OCI-LY7 (cell line): ENCODE results near the gene MAB21L2. TPM values are rescaled to one million over a fixed set of nuclear protein-coding genes. Genes with fewer than 3 reads are reported as not detected.

Experiments used
- BruUV-seq: library from RNA; stranded (reverse); fragments of 400-500 nt; replicated peaks from 2 replicates; lab custom pipeline; 2021; lab: Mats Ljungman, UMichigan
- CTCF ChIA-PET: fragments of 300-600 bp; sonication (Branson Sonifier 250); formaldehyde crosslinking; loops from one replicate; lab custom pipeline; 2022; ENCODE audit warnings: antibody characterized with exemption; ENCODE audit not compliant: unreplicated experiment; lab: Charles Lee
- POLR2A ChIA-PET: fragments of 300-600 bp; sonication (Branson Sonifier 250); formaldehyde crosslinking; loops from one replicate; lab custom pipeline; 2022; ENCODE audit warnings: antibody characterized with exemption; lab: Charles Lee
- DNase-seq: peaks from one replicate; pipeline ENCODE4 v3.0.0-alpha.2; 2015; ENCODE audit warnings: low spot score
- H2AFZ ChIP-seq: fragments of 200-600 bp; sonication (generic), shearing (Covaris generic); 2 replicates; pipeline ENCODE4 v1.6.1; 2014; ENCODE audit warnings: mild to moderate bottlenecking, antibody characterized with exemption, low read length, moderate library complexity
- H3K27ac ChIP-seq: fragments of 200-600 bp; sonication (generic); 2 replicates; pipeline ENCODE4 v1.5.1; 2014; ENCODE audit warnings: mixed run types, low read depth, mild to moderate bottlenecking, moderate library complexity, low read length, inconsistent platforms; ENCODE audit not compliant: poor library complexity, severe bottlenecking
- H3K36me3 ChIP-seq: fragments of 200-600 bp; sonication (generic); 2 replicates; pipeline ENCODE4 v1.6.1; 2014; ENCODE audit warnings: mild to moderate bottlenecking, antibody characterized with exemption, low read length, moderate library complexity, mixed read lengths; ENCODE audit not compliant: insufficient read depth
- H3K4me1 ChIP-seq: fragments of 200-600 bp; sonication (generic); 2 replicates; pipeline ENCODE4 v1.5.1; 2014; ENCODE audit warnings: mild to moderate bottlenecking, low read length; ENCODE audit not compliant: insufficient read depth, poor library complexity, severe bottlenecking
- H3K4me2 ChIP-seq: fragments of 200-600 bp; sonication (generic); 2 replicates; pipeline ENCODE4 v1.6.1; 2014; ENCODE audit warnings: mild to moderate bottlenecking, low read length
- H3K4me3 ChIP-seq: fragments of 200-600 bp; sonication (generic); 2 replicates; pipeline ENCODE4 v1.5.1; 2014; ENCODE audit warnings: mild to moderate bottlenecking, low read depth, low read length; ENCODE audit not compliant: poor library complexity, severe bottlenecking
- H3K79me2 ChIP-seq: fragments of 200-600 bp; sonication (generic); 2 replicates; pipeline ENCODE4 v1.6.1; 2016; ENCODE audit warnings: low read depth, mild to moderate bottlenecking, low read length, moderate library complexity, mixed read lengths; ENCODE audit not compliant: insufficient read depth
- H3K9me2 ChIP-seq: fragments of 200-600 bp; sonication (generic); 2 replicates; pipeline ENCODE4 v1.6.1; 2016; ENCODE audit warnings: mild to moderate bottlenecking, low read length, mixed read lengths; ENCODE audit not compliant: insufficient read depth
- H3K9me3 ChIP-seq: fragments of 200-600 bp; sonication (generic); 2 replicates; pipeline ENCODE4 v1.6.1; 2014; ENCODE audit warnings: mild to moderate bottlenecking, mixed run types, low read length, mixed read lengths
- H4K20me1 ChIP-seq: fragments of 200-600 bp; sonication (generic); 2 replicates; pipeline ENCODE4 v1.6.1; 2014; ENCODE audit warnings: mild to moderate bottlenecking, antibody characterized with exemption, low read length, moderate library complexity, mixed read lengths; ENCODE audit not compliant: insufficient read depth
- EZH2phosphoT487 ChIP-seq: fragments of 200-600 bp; sonication (generic); IDR thresholded peaks from 2 replicates; pipeline ENCODE4 v1.6.1; 2018; ENCODE audit warnings: low read depth, borderline replicate concordance, mild to moderate bottlenecking, mixed run types, antibody characterized with exemption, low read length, moderate library complexity, mixed read lengths
- intact Hi-C: fragments of 100-400 bp; cut with micrococcal nuclease; formaldehyde crosslinking; loops from one replicate; pipeline ENCODE4 v1.10.0; 2022; ENCODE audit not compliant: unreplicated experiment
- total RNA-seq, 2 experiments: library from RNA; depleted of rRNA in 1 of 2; stranded (reverse); fragments of >200 nt in 1 of 2; shearing (Covaris generic) in 1 of 2; gene quantifications; 2 replicates each; pipeline ENCODE4 v1.2.3, GENCODE V29; 2014 to 2022
- TF ChIP-seq, protein P1 (sequence below): fragments of 200-600 bp; sonication (generic); conservative IDR thresholded peaks from 2 replicates; pipeline ENCODE4 v1.5.1; 2014; ENCODE audit warnings: mild to moderate bottlenecking, antibody characterized with exemption, low read length, moderate library complexity, mixed read lengths

The MAB21L2 gene
- total RNA-seq, 2 experiments from 2014 or later: not detected

DNA sequence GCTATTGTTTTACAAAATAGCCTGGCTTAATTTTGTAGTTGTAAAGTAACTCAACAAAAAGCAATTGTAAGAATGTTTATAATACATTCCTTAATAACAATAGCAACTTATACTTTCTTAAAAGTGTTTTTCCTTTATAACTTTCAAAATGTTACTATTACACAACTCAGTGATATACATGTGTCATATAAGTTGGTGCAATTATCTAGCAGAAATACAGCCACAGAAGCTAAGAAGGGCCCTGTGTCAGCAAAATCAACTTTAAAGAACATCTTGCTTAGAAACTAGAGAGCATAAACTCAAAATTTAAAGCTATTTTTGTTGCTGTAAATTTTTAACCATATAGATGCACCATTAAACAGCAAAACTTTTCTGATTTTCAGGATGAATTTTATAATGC lies 41.4 kb upstream of the MAB21L2 start:
- CTCF ChIA-PET: no interaction called here
- no peak for DNase-seq
- BruUV-seq: no TSS peak
- H4K20me1 ChIP-seq: no peaks in the 10 kb centered on the region
- H3K36me3 ChIP-seq: no peaks in the 10 kb centered on the region
- no peak overlapping the region for H3K4me2 ChIP-seq
- H3K27ac ChIP-seq: no peak overlapping the region
- H2AFZ ChIP-seq: no peak overlapping the region
- no peak for TF ChIP-seq EZH2phosphoT487
- TF ChIP-seq, protein P1, sequence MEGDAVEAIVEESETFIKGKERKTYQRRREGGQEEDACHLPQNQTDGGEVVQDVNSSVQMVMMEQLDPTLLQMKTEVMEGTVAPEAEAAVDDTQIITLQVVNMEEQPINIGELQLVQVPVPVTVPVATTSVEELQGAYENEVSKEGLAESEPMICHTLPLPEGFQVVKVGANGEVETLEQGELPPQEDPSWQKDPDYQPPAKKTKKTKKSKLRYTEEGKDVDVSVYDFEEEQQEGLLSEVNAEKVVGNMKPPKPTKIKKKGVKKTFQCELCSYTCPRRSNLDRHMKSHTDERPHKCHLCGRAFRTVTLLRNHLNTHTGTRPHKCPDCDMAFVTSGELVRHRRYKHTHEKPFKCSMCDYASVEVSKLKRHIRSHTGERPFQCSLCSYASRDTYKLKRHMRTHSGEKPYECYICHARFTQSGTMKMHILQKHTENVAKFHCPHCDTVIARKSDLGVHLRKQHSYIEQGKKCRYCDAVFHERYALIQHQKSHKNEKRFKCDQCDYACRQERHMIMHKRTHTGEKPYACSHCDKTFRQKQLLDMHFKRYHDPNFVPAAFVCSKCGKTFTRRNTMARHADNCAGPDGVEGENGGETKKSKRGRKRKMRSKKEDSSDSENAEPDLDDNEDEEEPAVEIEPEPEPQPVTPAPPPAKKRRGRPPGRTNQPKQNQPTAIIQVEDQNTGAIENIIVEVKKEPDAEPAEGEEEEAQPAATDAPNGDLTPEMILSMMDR: no peak
- H3K9me3 ChIP-seq: no peaks in the 10 kb centered on the region
- intact Hi-C loops: no loop called here
- no peaks in the 10 kb centered on the region for H3K9me2 ChIP-seq
- H3K4me1 ChIP-seq: no peaks in the 10 kb centered on the region
- no peaks in the 10 kb centered on the region for H3K79me2 ChIP-seq
- POLR2A ChIA-PET: interaction anchor here (0.8 kb wide), 1 partner anchor 277 kb away, joined by 3 read pairs; no protein-coding TSS in a partner anchor
- no peak overlapping the region for H3K4me3 ChIP-seq

DNA sequence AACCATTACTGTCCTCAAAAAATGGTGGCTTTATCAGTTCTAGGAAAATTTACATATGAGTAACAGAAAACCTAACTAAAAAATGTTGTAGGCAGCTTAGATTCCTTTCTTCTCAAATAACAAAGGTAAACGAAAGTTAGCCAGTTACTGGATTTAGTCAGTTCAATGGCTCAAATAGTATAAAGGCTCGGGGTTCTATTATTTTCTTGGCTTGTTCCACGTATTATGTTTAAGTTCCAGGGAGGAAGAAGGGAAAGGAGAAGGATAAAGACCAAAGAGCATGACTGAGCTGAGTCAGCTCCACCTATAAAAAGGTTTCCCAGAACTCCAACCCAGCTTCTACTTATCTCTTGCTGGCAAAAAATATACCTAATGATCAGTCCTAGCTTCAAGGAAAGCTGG lies 41.0 kb upstream of the MAB21L2 start:
- CTCF ChIA-PET: no interaction called here
- no peak overlapping the region for H3K27ac ChIP-seq
- no peak for TF ChIP-seq EZH2phosphoT487
- TF ChIP-seq, protein P1: no peak
- no peaks in the 10 kb centered on the region for H3K79me2 ChIP-seq
- intact Hi-C loops: no loop called here
- H3K4me2 ChIP-seq: no peak overlapping the region
- no peaks in the 10 kb centered on the region for H3K9me2 ChIP-seq
- H4K20me1 ChIP-seq: no peaks in the 10 kb centered on the region
- no peak for DNase-seq
- BruUV-seq: no TSS peak
- no peak overlapping the region for H2AFZ ChIP-seq
- no peaks in the 10 kb centered on the region for H3K36me3 ChIP-seq
- H3K4me1 ChIP-seq: no peaks in the 10 kb centered on the region
- no peaks in the 10 kb centered on the region for H3K9me3 ChIP-seq
- POLR2A ChIA-PET: interaction anchor here (0.8 kb wide), 1 partner anchor 276 kb away, joined by 3 read pairs; no protein-coding TSS in a partner anchor
- H3K4me3 ChIP-seq: no peak overlapping the region

DNA sequence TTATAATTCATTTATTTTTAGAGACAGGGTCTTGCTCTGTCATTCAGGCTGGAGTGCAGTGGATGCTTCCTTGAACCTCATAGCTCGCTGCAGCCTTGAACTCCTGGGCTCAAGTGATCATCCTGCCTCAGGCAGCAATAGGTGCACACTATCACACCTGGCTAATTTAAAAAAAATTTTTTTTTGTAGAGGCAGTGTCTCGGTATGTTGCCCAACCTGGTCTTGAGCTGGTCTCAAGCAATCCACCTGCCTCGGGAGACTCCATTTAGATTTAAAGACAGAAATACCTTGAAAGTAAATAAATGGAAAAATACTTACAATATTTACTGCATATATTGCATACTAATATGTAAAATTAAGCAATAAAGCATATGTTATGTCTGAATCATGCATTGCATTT lies 40.3 kb upstream of the MAB21L2 start:
- Histone ChIP-seq H4K20me1 (no peaks in the 10 kb centered on the region), H3K9me3 (no peaks in the 10 kb centered on the region), H3K36me3 (no peaks in the 10 kb centered on the region), H3K4me3 (no peak overlapping the region), H2AFZ (no peak overlapping the region), H3K79me2 (no peaks in the 10 kb centered on the region), H3K9me2 (no peaks in the 10 kb centered on the region), H3K4me1 (no peaks in the 10 kb centered on the region), H3K4me2 (no peak overlapping the region), H3K27ac (no peak overlapping the region)
- CTCF ChIA-PET: no interaction called here
- BruUV-seq: no TSS peak
- DNase-seq: no peak
- TF ChIP-seq EZH2phosphoT487: no peak
- intact Hi-C loops: no loop called here
- POLR2A ChIA-PET: interaction anchor here (0.9 kb wide), 1 partner anchor 12 kb away, joined by 3 read pairs; no protein-coding TSS in a partner anchor
